Activated T-cell treated with anti-CD3 and anti-CD28 coated beads for 48 hours (primary cell): ENCODE results near the gene PEMT.

Experiments used
- DNase-seq: peaks from one replicate; pipeline ENCODE4 v3.0.0-alpha.2; 2020; ENCODE audit warnings: low read depth

The PEMT gene

GRCh38 chr17:17535957-17536356, 55.6 kb downstream of the PEMT start:
- DNase-seq: no peak

- DNase-seq: no peak
Measured at GRCh38 chr17:17533901-17534441, 57.5 kb downstream of the PEMT start.

- no peak for DNase-seq
Measured at GRCh38 chr17:17532991-17533390, 58.5 kb downstream of the PEMT start.

- DNase-seq: no peak
Measured at GRCh38 chr17:17531156-17531555, 60.4 kb downstream of the PEMT start.

- no peak for DNase-seq
Measured at GRCh38 chr17:17528696-17529652, 62.5 kb downstream of the PEMT start.

GRCh38 chr17:17527956-17528500, 63.5 kb downstream of the PEMT start:
- no peak for DNase-seq

- no peak for DNase-seq
Measured at GRCh38 chr17:17527534-17527933, 64.0 kb downstream of the PEMT start.

- no peak for DNase-seq
Measured at GRCh38 chr17:17526369-17526768, 65.1 kb downstream of the PEMT start.

GRCh38 chr17:17525956-17526355, 65.6 kb downstream of the PEMT start:
- no peak for DNase-seq

GRCh38 chr17:17525311-17525710, 66.2 kb downstream of the PEMT start:
- DNase-seq: no peak

- no peak for DNase-seq
Measured at GRCh38 chr17:17523731-17524490, 67.6 kb downstream of the PEMT start.

GRCh38 chr17:17523001-17523730, 68.3 kb downstream of the PEMT start:
- no peak for DNase-seq

- no peak for DNase-seq
Measured at GRCh38 chr17:17520599-17521232, 70.8 kb downstream of the PEMT start.

- no peak for DNase-seq
Measured at GRCh38 chr17:17519886-17520285, 71.6 kb downstream of the PEMT start.

- DNase-seq: no peak
Measured at GRCh38 chr17:17518951-17519350, 72.6 kb downstream of the PEMT start.

- DNase-seq: no peak
Measured at GRCh38 chr17:17518014-17518413, 73.5 kb downstream of the PEMT start.

- DNase-seq: no peak
Measured at GRCh38 chr17:17516941-17517720, 74.4 kb downstream of the PEMT start.

- DNase-seq: no peak
Measured at GRCh38 chr17:17515934-17516930, 75.3 kb downstream of the PEMT start.
